ENCODE results near the gene EPAS1. TPM values are rescaled to one million over a fixed set of nuclear protein-coding genes. Genes with fewer than 3 reads are reported as not detected.

EPAS1 gene
- total RNA-seq, 1 donor from 2014 or later = 205 TPM

DNA sequence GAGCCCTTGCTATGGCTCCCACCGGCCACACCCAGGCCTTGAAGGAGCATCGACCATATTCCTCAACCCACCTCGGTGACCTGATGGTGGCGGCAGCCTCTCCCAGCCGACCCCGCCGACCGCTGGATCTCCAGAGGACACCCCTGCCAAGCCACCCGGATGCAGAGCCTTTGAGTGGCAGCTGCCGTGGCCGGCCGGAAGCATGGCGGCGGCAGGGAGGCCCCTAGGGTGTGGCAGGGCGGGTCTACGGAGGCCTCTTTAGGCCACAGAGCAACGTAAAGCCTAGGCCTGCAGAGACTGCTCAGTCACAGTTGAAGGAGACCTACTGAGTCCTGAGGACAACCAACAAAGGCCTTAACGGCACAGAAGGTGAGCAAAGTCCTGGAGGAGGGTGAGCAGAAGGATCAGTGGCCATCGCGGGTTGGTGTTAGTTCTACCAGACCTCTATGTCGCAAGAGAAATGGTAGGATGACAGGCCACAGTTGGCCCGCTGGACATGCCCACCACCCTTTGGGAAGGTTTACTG, 131.8 kb downstream of the EPAS1 start:
- H3K36me3 ChIP-seq = no peaks in the 10 kb centered on the region
- no peaks in the 10 kb centered on the region for H3K27me3 ChIP-seq (ENCODE audit: low read depth)
- H3K4me3 ChIP-seq = no peak overlapping the region
- intact Hi-C loops (cut with micrococcal nuclease) = no loop called here
- H3K27ac ChIP-seq (replicated peaks) = no peak overlapping the region
- H3K4me1 ChIP-seq = no peaks in the 10 kb centered on the region
- TF ChIP-seq, protein P1, sequence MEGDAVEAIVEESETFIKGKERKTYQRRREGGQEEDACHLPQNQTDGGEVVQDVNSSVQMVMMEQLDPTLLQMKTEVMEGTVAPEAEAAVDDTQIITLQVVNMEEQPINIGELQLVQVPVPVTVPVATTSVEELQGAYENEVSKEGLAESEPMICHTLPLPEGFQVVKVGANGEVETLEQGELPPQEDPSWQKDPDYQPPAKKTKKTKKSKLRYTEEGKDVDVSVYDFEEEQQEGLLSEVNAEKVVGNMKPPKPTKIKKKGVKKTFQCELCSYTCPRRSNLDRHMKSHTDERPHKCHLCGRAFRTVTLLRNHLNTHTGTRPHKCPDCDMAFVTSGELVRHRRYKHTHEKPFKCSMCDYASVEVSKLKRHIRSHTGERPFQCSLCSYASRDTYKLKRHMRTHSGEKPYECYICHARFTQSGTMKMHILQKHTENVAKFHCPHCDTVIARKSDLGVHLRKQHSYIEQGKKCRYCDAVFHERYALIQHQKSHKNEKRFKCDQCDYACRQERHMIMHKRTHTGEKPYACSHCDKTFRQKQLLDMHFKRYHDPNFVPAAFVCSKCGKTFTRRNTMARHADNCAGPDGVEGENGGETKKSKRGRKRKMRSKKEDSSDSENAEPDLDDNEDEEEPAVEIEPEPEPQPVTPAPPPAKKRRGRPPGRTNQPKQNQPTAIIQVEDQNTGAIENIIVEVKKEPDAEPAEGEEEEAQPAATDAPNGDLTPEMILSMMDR (IDR thresholded peaks at IDR 0.05; ENCODE audit: borderline replicate concordance) = no peak
- DNase-seq = no peak
- H3K9me3 ChIP-seq (replicated peaks) = peaks cover 6% of the 10 kb centered on the region

GRCh38 chr2:46430413-46430812, 133.2 kb downstream of the EPAS1 start:
- Histone ChIP-seq H3K27me3 (ENCODE audit: low read depth) (no peaks in the 10 kb centered on the region), H3K4me3 (no peak overlapping the region), H3K9me3 (replicated peaks) (peaks cover 6% of the 10 kb centered on the region), H3K27ac (replicated peaks) (no peak overlapping the region), H3K36me3 (no peaks in the 10 kb centered on the region), H3K4me1 (peaks cover 5% of the 10 kb centered on the region)
- no peak for DNase-seq
- intact Hi-C loops (cut with micrococcal nuclease) = no loop called here
- TF ChIP-seq, protein P1 (IDR thresholded peaks at IDR 0.05; ENCODE audit: borderline replicate concordance) = no peak

DNA sequence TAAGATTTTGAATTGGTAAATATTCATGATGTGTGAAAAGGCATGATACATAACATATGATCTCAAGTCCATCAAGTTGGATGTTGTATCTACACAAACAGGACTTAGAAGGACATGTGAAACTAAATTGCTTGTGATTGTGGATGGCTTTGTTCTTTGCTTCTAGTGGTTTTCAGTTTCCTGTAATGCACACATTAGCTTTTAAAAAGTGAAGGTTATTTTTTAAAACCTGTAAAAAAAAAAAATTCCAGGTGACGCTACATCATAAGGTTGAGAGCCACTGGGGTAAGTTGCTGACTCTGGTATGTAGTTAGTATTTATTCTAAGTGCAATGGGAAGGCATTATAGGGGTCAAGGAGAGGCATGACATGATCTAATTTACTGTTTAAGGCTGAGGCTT, 133.8 kb downstream of the EPAS1 start:
- peaks cover 11% of the 10 kb centered on the region for H3K4me1 ChIP-seq
- TF ChIP-seq, protein P1 (IDR thresholded peaks at IDR 0.05; ENCODE audit: borderline replicate concordance) = no peak
- intact Hi-C loops (cut with micrococcal nuclease) = no loop called here

GRCh38 chr2:46431481-46432235, 134.5 kb downstream of the EPAS1 start:
- H3K4me1 ChIP-seq = peaks cover 14% of the 10 kb centered on the region
- no peak overlapping the region for H3K4me3 ChIP-seq
- TF ChIP-seq, protein P1 (IDR thresholded peaks at IDR 0.05; ENCODE audit: borderline replicate concordance) = no peak
- no peak overlapping the region for H3K27ac ChIP-seq (replicated peaks)
- intact Hi-C loops (cut with micrococcal nuclease) = no loop called here
- peaks cover 6% of the 10 kb centered on the region for H3K9me3 ChIP-seq (replicated peaks)
- no peaks in the 10 kb centered on the region for H3K36me3 ChIP-seq
- no peaks in the 10 kb centered on the region for H3K27me3 ChIP-seq (ENCODE audit: low read depth)
- no peak for DNase-seq

More for the DNA sequence above, 133.8 kb downstream of the EPAS1 start:
- peaks cover 6% of the 10 kb centered on the region for H3K9me3 ChIP-seq (replicated peaks)
- no peaks in the 10 kb centered on the region for H3K27me3 ChIP-seq (ENCODE audit: low read depth)
- DNase-seq = no peak
- no peak overlapping the region for H3K27ac ChIP-seq (replicated peaks)
- no peak overlapping the region for H3K4me3 ChIP-seq
- no peaks in the 10 kb centered on the region for H3K36me3 ChIP-seq

GRCh38 chr2:46434851-46435273, 137.7 kb downstream of the EPAS1 start:
- H3K4me3 ChIP-seq = no peak overlapping the region
- intact Hi-C loops (cut with micrococcal nuclease) = no loop called here
- H3K27me3 ChIP-seq (ENCODE audit: low read depth) = no peaks in the 10 kb centered on the region
- no peaks in the 10 kb centered on the region for H3K36me3 ChIP-seq
- peaks cover 14% of the 10 kb centered on the region for H3K4me1 ChIP-seq
- H3K9me3 ChIP-seq (replicated peaks) = no peaks in the 10 kb centered on the region
- TF ChIP-seq, protein P1 (IDR thresholded peaks at IDR 0.05; ENCODE audit: borderline replicate concordance) = no peak
- DNase-seq = no peak
- H3K27ac ChIP-seq (replicated peaks) = no peak overlapping the region

Measured in left ventricle myocardium inferior (tissue), 1 donor.